Ammon's horn (tissue), 1 donor: ENCODE data around the gene OGG1.

Experiments
- DNase-seq: peaks from one replicate; pipeline ENCODE4 v3.0.0-alpha.2; 2016; ENCODE audit warnings: low spot score

OGG1 gene

DNA sequence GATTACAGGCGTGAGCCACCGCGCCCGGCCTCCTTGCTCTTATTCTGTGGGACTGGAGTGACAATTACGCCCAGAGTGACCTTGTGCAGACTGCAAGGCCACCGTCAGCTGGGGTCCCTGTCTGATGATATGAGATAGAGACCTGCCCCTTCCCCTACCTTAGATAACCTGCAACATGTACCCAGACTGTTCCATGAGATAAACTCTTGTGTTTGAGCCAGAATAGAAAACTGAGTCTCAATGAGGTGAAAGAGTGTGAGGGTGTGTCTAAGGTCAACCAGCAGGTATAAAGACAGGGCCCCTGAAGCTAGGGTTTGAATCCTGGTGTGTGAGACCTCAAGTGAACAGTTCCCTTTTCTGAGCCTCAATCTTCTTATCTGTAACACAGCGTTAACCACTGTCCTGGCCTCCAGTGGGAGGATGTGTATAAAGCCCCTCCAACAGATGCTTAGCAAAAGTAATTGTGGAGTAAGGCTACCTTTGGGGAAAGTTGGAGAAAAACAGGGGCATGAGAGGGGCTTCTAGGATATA lies 36.5 kb downstream of the OGG1 start:
- DNase-seq = no peak

DNA sequence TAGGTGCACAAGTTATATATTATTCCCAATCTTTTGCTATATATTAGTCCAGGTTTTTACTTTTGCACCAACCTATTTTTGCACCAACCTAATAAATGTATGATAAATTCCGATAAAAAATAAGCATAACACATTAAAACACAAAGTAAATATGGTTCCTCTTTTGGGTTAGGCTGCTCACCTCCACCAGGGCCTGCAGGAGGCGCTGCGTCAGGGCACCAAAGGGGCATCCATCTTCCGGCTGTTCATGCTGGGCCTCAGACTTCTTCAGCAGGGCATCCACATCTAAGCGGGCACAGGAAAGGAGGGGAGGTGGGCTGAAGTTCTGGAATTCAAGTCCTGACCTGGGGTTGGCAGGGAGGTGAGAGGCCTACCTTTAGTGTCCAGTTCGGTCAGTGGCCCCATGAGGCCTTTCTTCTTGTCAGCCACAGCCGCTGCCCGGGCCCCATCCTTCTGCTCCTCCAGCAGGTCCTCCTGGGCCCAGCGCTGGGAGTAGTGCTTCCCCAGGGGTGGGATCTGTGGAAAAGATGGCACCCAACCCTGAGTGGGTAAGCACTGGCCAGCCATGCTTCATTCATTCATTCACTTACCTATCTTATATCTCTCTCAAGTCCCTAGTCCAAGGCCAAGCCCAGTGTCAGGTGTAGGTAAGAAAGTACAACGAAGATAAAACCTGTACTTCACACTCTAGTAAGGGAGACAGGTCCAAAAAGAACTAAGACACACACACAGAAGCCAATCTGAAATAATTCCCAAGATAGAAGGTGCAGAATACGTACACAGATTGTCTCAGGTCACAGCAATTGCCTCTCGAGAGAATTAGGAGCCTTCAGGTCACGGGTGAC lies 37.3 kb downstream of the OGG1 start:
- no peak for DNase-seq

DNA sequence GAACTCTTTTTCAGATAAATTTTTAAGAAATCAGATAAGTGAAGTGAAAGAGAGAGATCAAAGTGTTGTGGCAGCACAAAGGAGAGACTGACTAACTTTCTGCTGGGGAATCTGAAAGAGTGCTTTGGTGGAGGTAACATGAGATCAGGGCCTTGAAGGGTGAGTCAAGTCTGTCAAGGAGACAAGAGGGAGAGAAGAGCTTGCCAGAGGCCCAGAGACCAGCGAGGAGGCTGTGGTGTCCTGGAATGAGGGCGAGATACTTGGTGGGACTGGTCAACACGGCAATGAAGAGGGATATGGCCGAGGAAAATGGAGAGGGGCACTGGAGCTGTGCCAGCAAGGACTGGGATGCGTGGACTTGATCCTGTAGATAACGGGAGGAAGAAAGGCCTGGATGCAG lies 38.0 kb downstream of the OGG1 start:
- DNase-seq = no peak

DNA sequence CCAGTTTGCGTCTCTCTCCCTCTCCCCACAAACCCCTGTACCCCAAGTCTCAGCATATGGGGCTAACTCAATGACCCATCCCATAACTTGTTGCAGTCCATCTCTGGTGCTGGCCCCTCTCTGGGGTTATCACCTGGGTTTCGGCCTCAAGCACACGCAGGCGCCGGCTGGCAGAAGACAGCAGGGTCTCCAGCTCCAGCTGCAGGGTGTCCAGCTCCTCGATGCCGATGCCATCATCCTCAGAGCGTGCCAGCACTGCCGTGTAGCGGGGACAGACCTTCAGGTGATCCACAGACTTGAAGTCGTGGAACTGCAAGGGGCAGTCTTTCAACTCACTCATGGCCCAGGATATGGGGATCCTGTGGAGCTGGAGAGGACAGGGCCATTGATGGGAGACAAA lies 41.4 kb downstream of the OGG1 start:
- no peak for DNase-seq

DNA sequence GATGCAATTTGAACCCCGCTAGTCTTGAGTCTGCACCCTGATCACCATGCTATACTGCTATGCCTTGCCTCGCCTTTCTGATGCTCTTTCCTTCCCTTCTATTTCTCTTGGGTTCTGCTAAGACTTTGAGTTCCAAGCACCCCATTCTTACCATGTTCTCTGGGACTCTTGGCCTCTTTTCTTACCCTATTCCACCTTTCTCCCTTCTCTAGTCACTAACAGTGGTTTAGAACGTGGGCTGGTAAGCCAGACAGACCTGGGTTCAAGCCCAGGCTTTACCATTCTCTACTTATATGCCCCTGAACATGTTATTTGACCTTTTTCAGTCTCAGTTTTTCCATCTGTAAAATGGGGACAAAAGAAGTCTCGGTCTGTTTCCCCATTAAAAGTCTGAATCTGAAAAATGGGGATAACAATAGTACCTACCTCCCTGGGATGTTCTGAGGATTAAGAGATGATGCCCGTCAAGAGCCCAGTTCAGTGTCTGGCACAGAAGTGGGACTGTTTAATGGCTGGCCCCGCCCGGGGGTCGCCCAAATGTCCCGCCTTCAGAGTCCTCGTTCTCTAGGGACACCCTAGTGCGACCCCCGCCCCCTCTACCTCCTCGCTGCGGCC lies 42.1 kb downstream of the OGG1 start:
- DNase-seq = no peak

DNA sequence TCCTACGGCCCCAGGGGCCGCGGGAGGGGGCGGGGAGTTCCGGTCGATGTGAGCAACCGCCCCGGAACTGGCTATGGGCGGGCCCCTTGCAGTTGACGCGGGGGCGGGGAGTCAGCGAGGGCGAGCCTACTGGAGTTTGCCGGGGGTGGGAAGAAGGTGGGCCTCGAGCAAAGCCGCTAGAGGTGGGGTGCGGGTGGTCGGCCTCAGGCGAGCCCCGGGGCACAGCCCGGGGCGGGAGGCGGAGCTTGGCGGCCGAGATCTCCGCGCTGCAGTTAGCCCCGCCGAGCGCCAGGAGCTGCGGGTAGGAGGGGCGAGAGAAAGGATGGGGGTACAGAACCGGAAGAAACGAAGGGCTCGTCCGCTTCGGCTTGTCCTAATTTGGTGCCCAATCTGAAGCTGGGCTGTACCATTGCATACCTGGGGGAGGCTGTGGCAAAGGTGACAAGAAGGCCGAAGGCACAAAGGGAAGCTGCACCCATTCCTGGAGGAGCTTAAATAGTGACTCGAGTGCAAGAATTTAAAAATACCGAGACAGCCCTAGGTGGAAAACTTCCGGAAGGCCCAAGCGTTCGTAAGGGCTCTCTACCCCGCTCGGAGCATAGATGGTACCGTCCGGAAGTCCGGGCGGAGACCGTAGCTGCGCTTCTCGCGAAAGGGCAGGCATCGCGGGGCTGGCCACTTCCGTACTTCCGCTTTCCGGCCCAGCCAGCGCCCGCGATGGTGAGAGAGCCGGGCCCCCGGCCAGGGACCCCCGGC lies 42.8 kb downstream of the OGG1 start, which contains the start of the genes ARPC4 and TADA3:
Gene ARPC4, plus strand, starts transcription at position 678 of the 756 bp plus-strand sequence. Its CDS starts 40 bp downstream, at position 718.
Gene TADA3, minus strand, starts transcription at position 69 of the 756 bp plus-strand sequence. CDS start 1,007 bp downstream, outside the sequence.
- peak; percentile 97 for DNase-seq

DNA sequence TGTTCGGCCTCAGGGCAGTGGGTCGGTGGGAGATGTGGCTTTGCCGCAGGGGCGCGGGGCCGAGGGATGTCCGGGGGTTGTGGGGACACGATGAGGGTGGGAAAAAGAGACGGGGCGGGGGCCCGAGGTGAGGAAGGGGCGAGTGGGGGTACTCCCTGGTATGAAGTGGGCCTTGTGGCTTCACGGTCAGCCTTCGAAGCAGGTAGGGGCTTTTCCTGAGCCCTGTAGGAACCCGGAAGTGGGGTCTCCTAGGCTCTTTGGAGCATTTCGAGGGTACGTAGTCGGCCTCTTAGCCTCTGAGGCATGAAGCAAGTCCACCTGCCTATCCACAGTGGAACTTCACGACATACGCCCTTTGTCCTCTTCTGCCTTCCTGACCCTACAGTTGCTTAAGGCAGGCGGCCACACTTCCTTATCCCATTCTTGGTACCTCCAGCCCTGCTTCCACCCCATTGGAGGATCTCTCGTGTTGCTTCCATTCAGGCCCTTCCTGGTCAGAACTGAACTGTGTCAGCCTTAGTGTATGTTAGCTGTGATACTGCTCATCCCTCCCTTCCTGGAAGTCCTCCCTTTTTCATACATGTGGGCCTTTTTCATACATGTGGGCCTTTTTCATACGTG lies 43.5 kb downstream of the OGG1 start:
- DNase-seq = no peak

DNA sequence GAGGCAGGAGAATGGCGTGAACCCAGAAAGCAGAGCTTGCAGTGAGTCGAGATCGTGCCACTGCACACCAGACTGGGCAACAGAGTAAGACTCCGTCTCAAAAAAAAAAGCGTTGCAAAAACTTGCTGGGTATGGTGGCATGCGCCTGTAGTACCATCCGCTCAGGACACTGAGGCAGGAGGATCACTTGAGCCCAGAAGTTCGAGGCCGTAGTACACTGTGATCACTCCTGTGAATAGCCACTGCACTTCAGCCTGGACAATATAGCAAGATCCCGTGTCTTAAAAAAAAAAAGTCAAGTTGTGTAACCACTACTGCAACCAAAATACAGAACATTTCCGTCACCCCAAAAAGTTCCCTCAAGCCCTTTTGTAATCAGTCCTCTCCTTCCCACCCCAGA lies 44.6 kb downstream of the OGG1 start:
- DNase-seq = no peak

DNA sequence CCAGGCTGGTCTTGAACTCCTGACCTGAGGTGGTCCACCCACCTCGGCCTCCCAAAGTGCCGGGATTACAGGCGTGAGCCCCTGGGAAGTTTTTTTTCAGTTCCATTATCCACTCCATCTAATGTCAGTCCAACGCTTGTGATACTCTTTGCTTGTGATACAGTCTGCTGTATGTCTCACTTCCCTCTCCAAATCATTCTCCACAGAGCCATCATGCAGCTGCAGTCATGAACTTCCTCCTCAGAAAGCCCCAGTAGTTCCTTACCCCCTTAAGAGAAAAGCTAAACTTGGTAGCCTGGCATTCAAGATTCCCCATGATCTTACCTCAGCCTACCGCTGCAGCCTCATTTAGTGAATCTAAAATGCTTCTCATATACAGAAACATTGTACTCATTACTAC lies 45.5 kb downstream of the OGG1 start:
- DNase-seq = no peak

DNA sequence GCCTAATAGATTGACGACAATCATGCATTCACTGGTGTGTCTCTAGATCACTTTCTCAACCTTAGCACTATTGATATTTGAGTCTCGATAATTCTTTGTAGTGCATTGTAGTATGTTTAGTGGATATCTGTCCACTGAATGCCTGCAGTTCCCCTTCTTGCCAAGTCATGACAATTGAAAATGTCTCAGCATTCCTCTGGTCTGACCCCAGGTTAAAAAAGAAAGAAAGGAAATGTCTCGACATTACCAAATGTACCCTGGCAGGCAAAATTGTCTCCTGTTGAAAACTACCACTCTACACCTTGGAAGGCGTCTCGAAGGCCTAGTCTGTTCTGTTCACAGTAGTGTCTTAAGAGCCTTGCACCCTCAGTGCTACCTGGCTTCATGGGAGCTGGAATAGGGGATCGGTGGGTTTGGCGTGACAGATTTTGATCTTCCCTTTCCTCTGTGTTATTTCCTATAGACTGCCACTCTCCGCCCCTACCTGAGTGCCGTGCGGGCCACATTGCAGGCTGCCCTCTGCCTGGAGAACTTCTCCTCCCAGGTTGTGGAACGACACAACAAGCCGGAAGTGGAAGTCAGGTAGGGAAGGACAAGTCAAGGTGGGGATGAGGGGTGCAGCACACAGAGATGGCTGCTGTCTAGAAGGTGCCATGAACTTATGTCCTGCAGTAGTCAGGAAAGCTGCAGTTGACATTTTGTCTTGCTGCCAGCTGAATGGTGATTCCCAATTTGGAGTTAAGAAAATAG lies 47.6 kb downstream of the OGG1 start:
- DNase-seq = no peak

DNA sequence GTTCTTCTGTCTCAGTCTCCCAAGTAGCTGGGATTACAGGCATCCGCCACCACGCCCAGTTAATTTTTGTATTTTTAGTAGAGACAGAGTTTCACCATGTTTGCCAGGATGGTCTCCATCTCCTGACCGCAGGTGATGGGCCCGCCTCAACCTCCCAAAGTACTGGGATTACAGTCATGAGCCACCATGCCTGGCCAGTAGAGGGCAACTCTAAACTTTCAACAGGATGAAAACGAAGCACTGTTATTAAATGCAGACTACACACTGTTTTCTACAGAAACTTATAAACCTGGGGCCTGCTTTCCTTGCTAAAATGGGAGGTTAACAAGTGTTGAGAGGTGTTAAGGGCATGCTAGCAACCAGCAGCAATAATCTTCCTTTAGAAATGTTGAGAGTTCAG lies 50.8 kb downstream of the OGG1 start:
- no peak for DNase-seq

DNA sequence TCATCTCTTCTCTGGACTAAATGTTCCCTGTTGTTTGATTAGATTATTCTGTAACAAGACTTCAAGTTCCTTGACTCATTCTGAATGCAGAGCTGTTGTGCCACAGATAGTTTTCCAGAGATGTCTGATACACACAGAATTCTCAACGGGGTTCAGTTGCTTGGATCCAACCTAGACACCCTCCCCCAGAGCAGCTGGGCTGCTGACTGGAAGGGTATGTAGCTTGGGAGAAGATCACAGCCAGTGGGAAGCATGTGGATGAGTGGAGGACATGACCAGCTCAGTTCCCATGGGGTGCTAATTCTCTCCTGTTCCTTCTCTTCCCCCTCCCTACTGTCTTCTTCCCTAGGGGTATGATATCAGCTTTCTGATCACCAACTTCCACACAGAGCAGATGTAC lies 53.7 kb downstream of the OGG1 start:
- DNase-seq = peak; percentile 59

DNA sequence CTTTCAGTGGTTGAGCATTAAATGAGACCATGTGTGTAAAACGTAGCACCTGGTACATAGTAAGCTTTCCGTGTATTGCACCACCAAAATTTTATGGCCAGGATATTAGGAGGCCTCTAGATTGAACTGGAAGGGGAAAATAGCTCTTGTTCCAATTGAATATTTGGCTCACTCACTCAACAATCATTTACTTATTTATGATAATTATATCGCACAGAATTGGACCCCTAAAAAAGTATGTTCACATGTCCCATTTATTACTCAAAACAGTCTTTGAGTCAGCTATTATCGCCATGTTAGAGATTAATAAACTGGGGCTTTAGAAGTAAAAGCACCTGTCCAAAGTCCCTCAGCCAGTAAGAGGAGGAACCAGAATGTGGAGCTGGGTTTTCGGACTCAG lies 55.2 kb downstream of the OGG1 start:
- no peak for DNase-seq

DNA sequence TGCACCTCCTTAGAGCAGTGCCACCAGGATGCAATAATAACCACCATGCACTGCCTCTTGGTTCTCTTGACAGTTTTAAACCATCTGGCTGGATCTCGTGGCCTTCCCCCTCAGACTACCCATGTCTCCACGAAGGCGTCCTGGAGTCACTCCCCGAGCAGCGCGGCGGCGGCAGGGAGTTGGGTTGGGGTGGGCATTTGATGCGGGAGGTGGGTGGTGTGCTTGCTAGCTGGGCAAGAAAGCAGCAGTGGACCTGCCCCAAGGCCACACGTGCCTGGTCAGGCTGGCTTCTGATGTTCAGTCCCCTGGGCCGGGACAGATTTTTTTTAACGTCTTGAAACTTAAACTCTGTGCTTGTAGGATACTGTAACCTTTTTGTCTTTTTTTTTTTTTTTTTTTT lies 56.4 kb downstream of the OGG1 start:
- DNase-seq = no peak
